Stimulated activated CD4-positive, alpha-beta T cell treated with anti-CD3 and anti-CD28 coated beads, Interleukin-15, amount 100 ng/mL, for 48 hours (primary cell): ENCODE data around the gene ZNF365.

Source experiments
- DNase-seq, 2 donors: peaks; one replicate each; pipeline ENCODE4 v3.0.0-alpha.2; 2020; ENCODE audit warnings: low read depth in 2 of 2

ZNF365 gene

DNA sequence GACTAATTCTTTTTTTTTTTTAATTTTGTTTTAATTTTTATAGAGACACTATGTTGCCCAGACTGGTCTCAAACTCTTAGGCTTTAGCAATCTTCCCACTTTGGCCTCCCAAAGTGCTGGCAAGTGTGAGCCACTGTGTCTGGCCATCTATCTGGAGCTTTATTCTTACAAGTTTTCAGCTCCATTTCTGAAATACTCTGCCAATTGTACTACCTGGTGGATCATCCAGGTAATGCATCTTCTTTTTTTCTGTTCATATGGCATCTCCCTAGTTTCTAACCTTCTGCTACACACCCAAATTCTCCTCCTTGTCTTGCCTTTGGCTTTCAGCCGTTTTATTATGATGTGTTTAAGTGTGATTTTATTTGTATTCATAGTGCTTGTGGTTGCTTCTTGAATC, 40.2 kb downstream of the ZNF365 start:
- DNase-seq: no peak

DNA sequence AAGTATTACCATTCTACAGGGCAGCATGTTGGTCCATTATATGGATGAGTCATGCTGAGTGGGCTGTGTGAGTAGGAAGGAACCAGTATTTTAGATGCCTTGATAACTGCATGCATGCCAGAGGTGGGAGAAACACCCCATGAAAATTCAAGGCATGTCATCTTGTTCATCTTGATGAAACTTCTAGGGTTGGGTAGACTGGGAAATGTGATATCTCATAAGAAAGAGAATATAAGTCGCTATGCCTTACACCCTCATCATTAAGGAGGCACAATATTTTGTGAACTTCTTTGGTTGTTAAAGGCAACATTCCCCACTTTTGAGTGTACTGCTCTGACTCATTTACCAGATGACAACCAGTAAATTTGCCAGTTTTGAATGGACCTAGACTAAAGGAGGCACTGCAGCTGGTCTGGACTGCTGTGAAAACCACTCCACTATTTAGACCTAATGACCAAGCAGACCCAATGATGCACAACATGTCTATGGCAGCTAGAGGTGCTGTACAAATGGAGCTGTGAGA, 48.0 kb downstream of the ZNF365 start:
- no peak for DNase-seq

DNA sequence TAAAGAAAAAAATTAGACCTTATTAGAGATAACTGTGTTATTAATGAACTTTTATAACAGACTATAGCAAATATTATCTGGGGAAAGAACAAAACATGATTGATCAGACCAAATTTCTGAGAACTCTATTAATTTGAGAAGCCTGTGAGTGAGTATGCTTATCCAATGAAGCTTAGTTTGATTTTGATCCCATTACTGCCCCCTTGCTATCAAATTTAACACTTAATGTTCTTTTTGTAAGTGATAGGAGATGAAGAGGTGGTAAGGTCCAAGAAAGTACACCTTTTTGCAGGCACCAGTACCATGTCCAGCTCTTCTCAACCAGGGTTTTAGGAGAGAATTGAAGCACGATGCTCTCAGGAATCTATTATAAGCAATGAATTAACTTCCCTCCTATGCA, 49.9 kb downstream of the ZNF365 start:
- no peak for DNase-seq

DNA sequence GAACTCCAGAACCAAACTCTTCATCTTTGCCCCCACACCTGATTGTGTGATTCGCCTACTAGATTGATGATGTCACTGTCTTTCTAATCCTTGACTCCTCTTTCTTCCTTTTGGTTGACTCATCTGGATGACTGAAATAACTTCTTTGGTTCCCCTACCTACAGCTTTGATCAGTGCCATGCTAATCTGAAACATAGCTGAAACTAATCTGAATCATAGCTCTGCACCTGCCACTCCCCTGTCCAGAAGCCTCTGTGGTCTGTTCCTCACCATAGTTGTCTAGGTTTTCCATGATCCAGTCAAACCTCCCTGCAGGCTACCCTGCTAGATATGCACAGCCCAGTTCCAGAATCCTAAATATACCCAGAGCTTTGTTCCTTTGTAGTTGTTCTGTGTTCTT, 51.9 kb downstream of the ZNF365 start:
- peak; percentile 27 to 33 for DNase-seq

DNA sequence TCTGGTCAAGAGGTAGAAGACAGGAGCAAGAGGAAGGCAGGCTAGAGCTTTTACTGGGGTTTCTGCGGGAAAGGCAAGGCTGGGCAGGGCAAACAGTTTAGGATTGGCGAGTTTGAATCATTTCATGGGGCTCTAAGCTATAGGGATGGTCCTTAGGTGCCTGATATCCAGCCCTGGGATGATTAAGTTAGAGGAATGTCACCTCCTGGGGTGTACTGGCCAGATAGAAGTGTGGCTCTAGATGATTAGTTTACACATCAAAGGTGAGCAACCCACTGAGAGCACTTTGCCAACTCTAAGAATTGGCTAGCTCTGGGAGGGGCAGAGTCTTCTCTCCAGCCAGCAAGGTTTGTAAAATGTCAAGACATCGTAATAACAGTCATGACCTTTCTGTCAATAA, 52.4 kb downstream of the ZNF365 start:
- no peak for DNase-seq

DNA sequence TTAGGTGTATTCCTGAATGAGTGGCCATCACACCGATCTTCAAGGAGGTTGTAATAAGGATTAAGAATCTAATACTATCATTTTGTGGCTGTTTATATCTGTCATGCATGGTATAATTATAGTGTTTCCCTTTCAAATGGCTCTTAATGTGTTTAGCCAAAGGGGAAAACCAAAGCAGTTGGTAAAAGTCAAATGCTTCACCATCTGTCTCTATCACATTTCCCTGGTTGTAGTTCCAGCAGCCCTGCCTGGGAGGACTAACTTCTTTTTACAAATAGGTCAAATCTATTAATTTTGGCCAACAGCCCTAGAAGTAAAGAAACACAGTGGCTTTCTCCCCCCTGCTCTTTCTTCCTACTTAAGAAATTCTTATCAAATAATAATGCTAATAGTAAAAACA, 56.7 kb downstream of the ZNF365 start:
- no peak for DNase-seq

DNA sequence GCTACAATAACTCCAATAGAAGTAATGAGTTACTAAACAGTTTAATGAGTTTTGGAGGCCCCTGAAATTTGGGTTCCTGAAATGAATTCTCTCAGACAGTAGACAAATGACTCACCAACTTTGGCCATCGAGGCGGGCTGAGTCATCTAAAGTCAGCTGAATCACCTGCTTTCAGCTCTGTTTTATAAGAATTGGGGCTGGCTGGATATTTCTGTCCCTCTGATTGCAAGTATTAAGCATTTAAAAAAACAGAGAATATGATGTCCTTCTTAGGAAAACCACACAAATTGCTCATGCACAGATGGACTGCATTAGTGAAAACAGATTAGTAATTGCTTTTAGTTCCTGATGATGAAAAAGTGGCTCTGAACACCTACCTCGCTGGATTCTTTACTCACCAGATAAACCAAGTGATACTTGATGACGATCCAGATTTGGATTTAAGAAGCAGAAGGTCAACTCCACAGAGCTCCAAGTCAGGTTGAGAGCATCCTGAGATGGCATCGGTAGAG, 59.1 kb downstream of the ZNF365 start:
- peak; percentile 55 to 67 for DNase-seq

DNA sequence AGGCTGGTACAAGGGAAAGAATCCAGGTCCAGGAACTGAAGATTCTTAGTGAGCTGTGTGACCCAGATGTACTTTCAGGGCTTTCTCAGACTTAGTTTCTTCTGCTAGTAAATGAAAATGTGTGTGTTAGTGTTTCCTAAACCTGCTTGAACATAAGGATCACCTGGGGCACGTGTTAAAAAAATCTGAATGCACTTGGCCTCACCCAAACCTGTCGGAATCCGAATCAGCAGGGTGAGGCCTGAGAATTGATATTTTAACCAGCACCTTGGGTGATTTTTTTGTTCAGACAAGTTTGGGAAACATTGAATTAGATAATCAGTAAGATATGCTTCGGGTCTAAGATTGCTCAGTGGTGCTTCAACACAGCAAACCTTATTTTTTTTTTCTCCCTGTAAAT, 59.7 kb downstream of the ZNF365 start:
- DNase-seq: no peak

DNA sequence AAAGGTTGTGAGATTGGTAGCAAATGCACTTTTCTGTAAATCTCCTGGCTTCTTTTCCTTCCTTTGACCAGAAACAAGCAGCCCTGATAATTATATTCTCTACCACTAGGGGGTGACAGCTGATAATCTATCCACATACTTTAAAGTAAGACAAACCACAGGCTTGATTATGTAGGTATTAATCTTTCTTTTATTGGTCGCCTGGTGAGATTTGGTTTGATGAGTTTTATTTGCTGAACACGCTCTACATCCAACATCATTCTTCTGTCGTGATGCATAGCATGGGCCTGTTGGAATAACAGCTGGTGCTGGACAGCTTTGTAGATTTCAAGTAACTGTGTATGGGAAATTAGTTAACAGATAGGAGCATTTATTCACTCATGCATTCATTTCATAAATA, 63.5 kb downstream of the ZNF365 start:
- no peak for DNase-seq

DNA sequence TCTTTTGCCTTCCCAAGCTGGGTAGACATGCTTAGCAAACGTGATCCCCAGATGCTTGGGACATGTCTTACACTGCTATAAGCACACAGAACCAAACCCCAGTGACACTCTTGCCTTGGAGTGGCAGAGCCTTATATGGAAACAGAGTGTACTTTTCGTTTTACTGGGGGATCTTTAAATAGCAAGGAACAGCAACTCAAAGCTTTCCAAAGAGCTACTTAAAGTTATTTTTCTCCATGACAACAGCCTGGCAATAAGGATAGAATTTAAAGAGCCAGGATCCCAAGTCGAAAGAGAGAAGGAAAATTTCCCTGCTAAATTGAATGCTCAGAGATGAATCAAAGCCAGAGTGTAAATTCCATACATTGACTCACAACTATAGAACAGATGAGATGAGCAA, 67.8 kb downstream of the ZNF365 start:
- DNase-seq: no peak

DNA sequence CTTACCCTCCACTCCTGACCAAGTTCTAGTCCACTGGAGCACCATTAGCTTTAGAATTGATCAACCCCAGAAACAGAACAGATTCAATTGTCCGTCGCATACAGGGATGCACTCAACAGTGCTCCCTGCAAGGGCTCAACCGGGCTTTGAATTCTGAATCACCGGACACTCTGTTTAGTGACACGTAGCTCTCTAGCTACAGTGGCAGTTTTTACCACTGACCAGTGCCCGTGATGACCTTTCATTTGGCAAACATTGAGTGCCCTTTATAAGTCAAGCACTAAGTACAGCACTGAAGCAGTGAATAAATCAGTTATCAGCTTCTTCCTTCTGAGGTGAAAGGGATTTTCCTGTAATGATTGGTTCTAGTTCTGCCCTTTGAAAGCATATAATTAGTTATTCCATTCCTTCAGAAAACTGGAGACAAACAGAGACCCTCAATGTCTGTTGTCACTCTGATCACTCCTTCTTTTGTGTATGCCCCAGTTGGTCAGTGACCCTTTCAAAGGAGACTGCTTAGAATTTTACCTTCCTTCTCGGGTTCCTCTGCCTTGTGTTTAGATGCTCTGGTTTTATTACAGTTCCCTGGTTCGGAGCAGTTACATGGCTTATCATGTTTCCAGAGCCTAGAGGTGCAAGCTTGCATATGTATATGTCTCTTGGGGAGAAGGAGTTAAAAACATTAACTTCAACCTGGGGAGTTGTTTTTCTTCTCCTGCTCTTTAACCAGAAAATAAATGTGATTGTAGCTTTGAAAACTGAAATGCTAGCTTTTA, 68.9 kb downstream of the ZNF365 start:
- DNase-seq: no peak

DNA sequence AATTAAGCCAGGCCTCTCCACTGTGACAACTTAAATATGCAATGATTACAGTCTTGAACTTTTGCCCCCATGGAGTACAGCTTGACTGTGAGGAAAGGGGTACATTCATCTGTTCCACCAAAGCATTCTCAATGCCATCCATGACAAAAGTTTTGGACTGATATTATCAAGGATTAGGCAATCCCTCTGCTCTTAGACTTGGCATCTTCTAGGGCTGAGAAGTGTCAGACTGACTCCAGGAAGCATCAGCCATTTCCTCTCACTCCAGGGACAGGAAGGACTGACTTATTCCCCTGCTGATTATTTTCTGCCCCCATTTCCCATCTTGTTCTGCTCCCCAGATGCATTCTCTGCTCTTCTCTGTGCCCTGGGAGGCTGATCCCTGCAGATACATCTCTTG, 69.7 kb downstream of the ZNF365 start:
- no peak for DNase-seq

DNA sequence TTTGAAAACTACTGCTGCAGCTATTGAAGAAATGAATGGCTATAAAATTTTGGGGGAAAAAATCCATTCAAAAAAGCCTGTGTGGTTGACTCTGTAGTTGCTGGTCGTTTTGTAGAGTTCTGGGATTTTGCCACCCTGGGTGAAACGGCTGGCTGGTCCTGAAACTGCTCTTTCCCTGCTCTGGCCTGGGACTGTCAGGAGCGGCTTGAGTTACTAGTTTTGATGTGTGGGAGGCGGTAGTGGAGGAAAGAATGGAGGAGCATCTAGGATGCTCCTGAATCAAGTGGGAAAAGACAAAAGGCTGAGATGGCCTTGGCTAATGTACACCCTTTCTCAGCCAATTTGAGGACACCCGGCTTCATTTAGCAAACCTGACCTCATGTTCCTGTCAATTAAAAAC, 72.5 kb downstream of the ZNF365 start:
- no peak for DNase-seq

DNA sequence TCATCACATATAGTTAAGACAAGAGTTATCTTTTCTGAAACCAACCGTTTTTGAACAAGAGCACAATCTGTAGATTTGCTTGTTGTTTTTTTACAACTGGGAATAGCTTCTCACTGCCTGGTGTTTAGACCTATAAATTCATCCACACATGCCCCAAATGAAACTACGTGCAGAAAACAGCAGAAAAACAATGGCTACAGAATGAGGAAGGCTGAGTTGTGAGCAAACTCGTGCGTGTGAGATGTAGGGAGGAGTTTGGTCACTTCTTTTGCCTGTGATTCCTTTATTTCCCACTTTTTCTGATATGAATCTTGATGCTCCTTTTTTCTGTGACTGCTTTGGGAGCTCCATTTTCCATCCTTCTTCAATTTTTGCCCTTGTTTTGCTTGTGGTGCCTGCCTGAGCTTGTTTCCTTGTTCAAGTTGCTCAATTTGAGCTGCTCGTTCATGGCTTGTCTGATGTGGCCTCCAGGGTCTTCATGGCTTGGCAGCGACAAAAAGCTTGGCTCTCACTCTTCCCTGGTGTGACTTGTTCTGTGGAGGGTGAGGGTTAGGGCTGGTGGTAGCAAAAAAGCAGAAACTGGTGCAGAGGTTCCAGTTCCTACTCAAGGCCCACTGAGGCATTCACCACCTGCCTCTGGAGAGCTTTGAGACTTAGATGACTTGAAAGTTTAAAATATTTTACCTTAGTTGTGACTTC, 76.9 kb downstream of the ZNF365 start:
- no peak for DNase-seq

DNA sequence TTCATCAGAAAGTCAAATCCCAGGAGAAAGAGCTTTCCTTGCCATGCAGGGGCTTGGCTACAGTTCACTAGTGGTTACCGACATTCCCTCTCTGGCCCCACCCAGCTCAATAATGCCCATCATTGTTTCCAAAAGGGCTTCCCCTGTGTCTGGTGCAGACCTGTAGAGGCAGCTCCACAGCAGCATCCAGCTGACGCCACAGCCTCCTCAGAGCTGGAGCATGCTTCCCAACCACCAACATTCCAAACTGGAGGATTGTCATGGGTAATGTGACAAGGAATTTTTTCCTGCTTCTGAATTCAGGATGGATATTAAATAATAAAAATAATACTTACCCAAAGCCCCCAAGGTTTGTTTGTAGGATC, 77.4 kb downstream of the ZNF365 start:
- no peak for DNase-seq
